K562 (cell line): ENCODE data around the gene ASIP. TPM values are rescaled to one million over a fixed set of nuclear protein-coding genes. Genes with fewer than 3 reads are reported as not detected.
A peak's percentile ranks its signal among the peaks of the same experiment; 100 is the strongest.

Experiments
- ATAC-seq: fragments of 200-7000 bp; cut with Tn5 transposase; 3 replicates; pipeline ENCODE4 v1.9.1; 2020; ENCODE audit warnings: moderate library complexity
- BruUV-seq: library from RNA; stranded (reverse); fragments of 400-500 nt; replicated peaks from 2 replicates; lab custom pipeline; 2021; lab: Mats Ljungman, UMichigan
- CTCF ChIA-PET: fragments of 300-600 bp; formaldehyde crosslinking; extraction: SDS; loops from one replicate; lab custom pipeline; 2021; ENCODE audit warnings: low intra/inter-chr PET ratio; lab: Yijun Ruan, JAX
- POLR2A ChIA-PET: fragments of 300-600, 350-650 bp; sonication (Branson Sonifier 250); formaldehyde crosslinking; extraction: SDS; loops from one replicate; lab custom pipeline; 2021; ENCODE audit warnings: antibody characterized with exemption, inconsistent platforms; lab: Yijun Ruan, JAX
- DNase-seq, 4 experiments: peaks; one replicate each; pipeline versions ENCODE4 v3.0.0 to v3.0.0-alpha.2; 2011 to 2018; ENCODE audit warnings: low spot score in 3 of 4, mixed read lengths in 3 of 4; ENCODE audit errors: extremely low read depth in 1 of 4
- FAIRE-seq: peaks from 2 replicates; lab custom pipeline; 2011; peaks lifted over from hg19 to GRCh38; lab: Jason Lieb, UNC
- H2AFZ ChIP-seq: 2 replicates; pipeline ENCODE4 v1.6.0; 2011; ENCODE audit warnings: low read depth, low read length, control low read depth, inconsistent platforms
- H3K27ac ChIP-seq: fragments of 200-600 bp; 3 replicates; pipeline ENCODE4 v1.8.0; 2011; ENCODE audit warnings: low read depth, mild to moderate bottlenecking, control low read depth, inconsistent platforms, low read length, moderate library complexity, mixed read lengths; ENCODE audit errors: extremely low read depth
- H3K27me3 ChIP-seq, 2 experiments: fragments of 300-600 bp in 1 of 2; 2 replicates in 1 of 2; 3 replicates in 1 of 2; pipeline versions ENCODE4 v1.6.0 to v1.8.0; 2011; ENCODE audit warnings: inconsistent platforms in 2 of 2, low read length in 2 of 2, mild to moderate bottlenecking in 1 of 2, mixed read lengths in 1 of 2, moderate library complexity in 1 of 2; ENCODE audit not compliant: control insufficient read depth in 2 of 2, insufficient read depth in 2 of 2
- H3K36me3 ChIP-seq: fragments of 300-600 bp; 3 replicates; pipeline ENCODE4 v1.8.0; 2011; ENCODE audit warnings: mild to moderate bottlenecking, low read length, inconsistent platforms; ENCODE audit not compliant: control insufficient read depth, insufficient read depth
- H3K4me1 ChIP-seq, 2 experiments: fragments of 200-600 bp in 1 of 2; replicated peaks in 1 of 2; 2 replicates in 1 of 2; 3 replicates in 1 of 2; pipeline versions ENCODE4 v1.5.1 to v1.8.0; 2011; ENCODE audit warnings: inconsistent platforms in 2 of 2, low read length in 2 of 2, mild to moderate bottlenecking in 1 of 2, mixed read lengths in 1 of 2, moderate library complexity in 1 of 2; ENCODE audit not compliant: control insufficient read depth in 2 of 2, insufficient read depth in 2 of 2
- H3K4me2 ChIP-seq: 2 replicates; pipeline ENCODE4 v1.6.1; 2011; ENCODE audit warnings: low read length, control low read depth, inconsistent platforms, mixed read lengths; ENCODE audit not compliant: insufficient read depth
- H3K4me3 ChIP-seq: fragments of 200-600 bp; sonication (generic), shearing (Covaris generic); 2 replicates; pipeline ENCODE4 v1.5.1; 2016; ENCODE audit warnings: control low read depth, inconsistent platforms
- H3K79me2 ChIP-seq: fragments of 200-600 bp; 3 replicates; pipeline ENCODE4 v1.8.0; 2011; ENCODE audit warnings: low read length, inconsistent platforms; ENCODE audit not compliant: control insufficient read depth, insufficient read depth
- H3K9ac ChIP-seq, 2 experiments: 2 replicates each; pipeline versions ENCODE4 v1.6.0 to v1.6.1; 2011; ENCODE audit warnings: low read depth in 2 of 2, low read length in 2 of 2, control low read depth in 1 of 2, inconsistent platforms in 1 of 2, mild to moderate bottlenecking in 1 of 2, mixed read lengths in 1 of 2; ENCODE audit not compliant: insufficient read depth in 1 of 2
- H3K9me1 ChIP-seq: one replicate; pipeline ENCODE4 v1.6.0; 2011; ENCODE audit warnings: inconsistent platforms, mild to moderate bottlenecking, low read length, moderate library complexity; ENCODE audit not compliant: control insufficient read depth, insufficient read depth
- H3K9me3 ChIP-seq: replicated peaks from 2 replicates; pipeline ENCODE4 v1.5.1; 2011; ENCODE audit warnings: low read depth, low read length, inconsistent platforms; ENCODE audit not compliant: control insufficient read depth, insufficient read depth
- H4K20me1 ChIP-seq: replicated peaks from 2 replicates; pipeline ENCODE4 v1.6.1; 2011; ENCODE audit warnings: low read length, inconsistent platforms, mixed read lengths; ENCODE audit not compliant: control insufficient read depth, insufficient read depth
- ESRRA ChIP-seq: fragments of 450-650 bp; IDR thresholded peaks from 2 replicates; pipeline ENCODE4 v1.6.1; 2014; ENCODE audit warnings: low read depth, mild to moderate bottlenecking, moderate library complexity, borderline replicate concordance
- FOSL1 ChIP-seq: fragments of 200-800 bp; sonication (Bioruptor generic); conservative IDR thresholded peaks from 2 replicates; pipeline ENCODE4 v1.6.1; 2016; ENCODE audit warnings: missing genetic modification characterization, missing compliant biosample characterization
- WGBS: fragments of 100-300 bp; shearing (Covaris generic); methylation state at CpG from one replicate; pipeline ENCODE4 v1.1.6; 2016; ENCODE audit warnings: low coverage, mixed read lengths; ENCODE audit not compliant: insufficient coverage; ENCODE audit errors: missing lambda C conversion rate; 5-methylcytosine and 5-hydroxymethylcytosine counted together
- in situ Hi-C: fragments of 300-500 bp; cut with MboI; formaldehyde crosslinking; loops from 4 replicates; pipeline ENCODE4 v1.15.0; 2018; ENCODE audit warnings: inconsistent platforms, mixed read lengths
- intact Hi-C: fragments of 100-400 bp; cut with micrococcal nuclease; formaldehyde crosslinking; loops from 2 replicates; pipeline ENCODE4 v1.14.2; 2022
- polyA plus RNA-seq, 8 experiments: library from polyadenylated mRNA; depleted of rRNA in 4 of 8; stranded (reverse) in 5 of 8; unstranded in 3 of 8; fragments of >200 nt; fragmentation: Nextera tagmentation in 2 of 8; fragmentation: Illumina TruSeq in 1 of 8; extraction: Ambion mirVana in 2 of 8; extraction: Trizol in 1 of 8; gene quantifications; 2 replicates each; pipeline versions ENCODE4 v1.2.1 to v1.2.3, GENCODE V29; 2011 to 2014; ENCODE audit warnings: inconsistent platforms in 1 of 8, missing spikeins in 1 of 8
- total RNA-seq, 7 experiments: library from RNA; depleted of rRNA in 6 of 7; stranded (reverse); fragments of >200 nt in 6 of 7; fragmentation: Illumina TruSeq in 2 of 7; extraction: Trizol in 2 of 7; gene quantifications; 2 replicates each; pipeline versions ENCODE4 v1.2.1 to v1.2.3, GENCODE V29; 2011 to 2021; ENCODE audit warnings: low replicate concordance in 1 of 7
- TF ChIP-seq, protein P1 (sequence below), 2 experiments: fragments of 450-650 bp; conservative IDR thresholded peaks; 2 replicates each; pipeline ENCODE4 v1.6.1; 2017; ENCODE audit warnings: mild to moderate bottlenecking in 2 of 2, moderate library complexity in 2 of 2

Gene ASIP
- total and polyA plus RNA-seq, 9 of the 15 experiments (the other 6 are each of a cell fraction or from before 2014, with no cell fraction given): not detected

DNA sequence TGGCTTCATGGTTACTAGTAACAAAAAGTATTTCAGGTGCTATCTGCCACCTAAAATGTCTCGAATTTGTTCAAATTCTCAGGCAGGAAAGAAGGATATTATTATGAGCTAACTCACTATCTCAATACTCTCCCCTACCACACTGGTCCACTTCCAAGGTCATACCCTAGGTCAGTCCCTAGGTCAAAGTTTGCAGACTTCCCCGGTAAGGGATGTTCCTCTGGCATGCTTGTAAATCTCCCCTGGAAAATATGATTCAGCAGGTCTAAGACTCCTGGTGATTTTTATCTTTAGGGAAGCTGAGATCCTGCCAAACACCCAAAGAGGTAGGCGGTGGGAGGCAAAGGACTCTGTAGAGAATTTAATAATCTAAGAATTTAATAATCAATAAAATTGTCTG lies 55.2 kb downstream of the ASIP start:
- H3K36me3 ChIP-seq: peaks cover 83% of the 10 kb centered on the region

More for the DNA sequence above, 55.2 kb downstream of the ASIP start:
- Histone ChIP-seq H3K9ac (no peak overlapping the region), H3K4me2 (no peak overlapping the region), H2AFZ (no peak overlapping the region)
- no peak for ATAC-seq
- TF ChIP-seq ESRRA: peak; percentile 53; the same call in 1 of the 2 replicates
- TF ChIP-seq, protein P1, sequence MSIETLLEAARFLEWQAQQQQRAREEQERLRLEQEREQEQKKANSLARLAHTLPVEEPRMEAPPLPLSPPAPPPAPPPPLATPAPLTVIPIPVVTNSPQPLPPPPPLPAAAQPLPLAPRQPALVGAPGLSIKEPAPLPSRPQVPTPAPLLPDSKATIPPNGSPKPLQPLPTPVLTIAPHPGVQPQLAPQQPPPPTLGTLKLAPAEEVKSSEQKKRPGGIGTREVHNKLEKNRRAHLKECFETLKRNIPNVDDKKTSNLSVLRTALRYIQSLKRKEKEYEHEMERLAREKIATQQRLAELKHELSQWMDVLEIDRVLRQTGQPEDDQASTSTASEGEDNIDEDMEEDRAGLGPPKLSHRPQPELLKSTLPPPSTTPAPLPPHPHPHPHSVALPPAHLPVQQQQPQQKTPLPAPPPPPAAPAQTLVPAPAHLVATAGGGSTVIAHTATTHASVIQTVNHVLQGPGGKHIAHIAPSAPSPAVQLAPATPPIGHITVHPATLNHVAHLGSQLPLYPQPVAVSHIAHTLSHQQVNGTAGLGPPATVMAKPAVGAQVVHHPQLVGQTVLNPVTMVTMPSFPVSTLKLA (conservative IDR thresholded peaks at IDR 0.05): no peak
- 0 out of 2 replicates have a peak, but pooled peaks have one; percentile 31 for TF ChIP-seq FOSL1 (tag)
- TF ChIP-seq, all 486 proteins: peak for 2
- Histone ChIP-seq H3K9me3 (no peaks in the 10 kb centered on the region), H3K79me2 (peaks cover 66% of the 10 kb centered on the region), H3K4me3 (no peak overlapping the region), H3K4me1 (peaks cover 15 to 20% of the 10 kb centered on the region in 2 experiments), H3K9me1 (peaks cover 6% of the 10 kb centered on the region), H4K20me1 (peaks cover 7% of the 10 kb centered on the region; the same call in 1 of the 2 replicates), H3K27ac (no peak overlapping the region), H3K27me3 (no peaks in the 10 kb centered on the region)
- FAIRE-seq (no peak), DNase-seq (no peak)
- intact Hi-C loops (no loop called here), in situ Hi-C loops (no loop called here)
- POLR2A ChIA-PET: interaction anchor here (0.6 to 0.8 kb wide), 3 partner anchors 11 to 743 kb away, joined by 3 to 7 read pairs (median 3); no protein-coding TSS in a partner anchor
- BruUV-seq: no TSS peak
- 80% methylated on average over 3 of the region's 3 CpGs for WGBS
- CTCF ChIA-PET: no interaction called here
